HepG2 (cell line): ENCODE results near the gene RUNX3. TPM values are rescaled to one million over a fixed set of nuclear protein-coding genes. Genes with fewer than 3 reads are reported as not detected.
A peak's percentile ranks its signal among the peaks of the same experiment; 100 is the strongest.

Source experiments
- FOXJ3 ChIP-seq: sonication (generic); formaldehyde crosslinking; IDR thresholded peaks from 2 replicates; pipeline ENCODE4 v1.4.0; 2020; ENCODE audit warnings: missing genetic modification reagents, mild to moderate bottlenecking, borderline replicate concordance
- GABPB1 ChIP-seq: IDR thresholded peaks from 2 replicates; pipeline ENCODE4 v1.6.1; 2016; ENCODE audit warnings: mild to moderate bottlenecking, missing genetic modification reagents, moderate library complexity, missing compliant biosample characterization
- GLI4 ChIP-seq: sonication (generic); formaldehyde crosslinking; IDR thresholded peaks from 2 replicates; pipeline ENCODE4 v1.5.1; 2020; ENCODE audit warnings: missing genetic modification reagents, mild to moderate bottlenecking, moderate library complexity, borderline replicate concordance
- GMEB1 ChIP-seq: sonication (generic); formaldehyde crosslinking; IDR thresholded peaks from 2 replicates; pipeline ENCODE4 v1.5.1; 2020; ENCODE audit warnings: missing genetic modification reagents, mild to moderate bottlenecking, borderline replicate concordance
- KDM4B ChIP-seq: sonication (generic); formaldehyde crosslinking; IDR thresholded peaks from 2 replicates; pipeline ENCODE4 v1.4.0; 2020; ENCODE audit warnings: missing genetic modification reagents
- MATR3 ChIP-seq: sonication (generic); formaldehyde crosslinking; IDR thresholded peaks from 2 replicates; pipeline ENCODE4 v1.4.0; 2020; ENCODE audit warnings: missing genetic modification reagents
- MIER3 ChIP-seq: IDR thresholded peaks from 2 replicates; pipeline ENCODE4 v1.6.1; 2016; ENCODE audit warnings: missing compliant biosample characterization, borderline replicate concordance
- MLLT10 ChIP-seq: sonication (generic); formaldehyde crosslinking; IDR thresholded peaks from 2 replicates; pipeline ENCODE4 v1.4.0; 2020; ENCODE audit warnings: missing genetic modification reagents
- PHF21A ChIP-seq: sonication (generic); formaldehyde crosslinking; IDR thresholded peaks from 2 replicates; pipeline ENCODE4 v1.5.0; 2020; ENCODE audit warnings: mild to moderate bottlenecking, missing genetic modification reagents
- THAP8 ChIP-seq: sonication (generic); formaldehyde crosslinking; IDR thresholded peaks from 2 replicates; pipeline ENCODE4 v1.5.1; 2020; ENCODE audit warnings: missing genetic modification reagents, mild to moderate bottlenecking, borderline replicate concordance
- ZBTB37 ChIP-seq: sonication (generic); formaldehyde crosslinking; IDR thresholded peaks from 2 replicates; pipeline ENCODE4 v1.4.0; 2020; ENCODE audit warnings: mild to moderate bottlenecking, missing genetic modification reagents
- ZEB1 ChIP-seq: IDR thresholded peaks from 2 replicates; pipeline ENCODE4 v1.6.1; 2012; ENCODE audit warnings: mild to moderate bottlenecking, low read depth, inconsistent platforms; ENCODE audit not compliant: insufficient replicate concordance
- ZHX1 ChIP-seq: sonication (generic); formaldehyde crosslinking; IDR thresholded peaks from 2 replicates; pipeline ENCODE4 v1.8.1; 2022; ENCODE audit warnings: low read depth, mild to moderate bottlenecking, missing genetic modification reagents
- ZNF17 ChIP-seq: sonication (generic); formaldehyde crosslinking; IDR thresholded peaks from 2 replicates; pipeline ENCODE4 v1.5.0; 2020; ENCODE audit warnings: mild to moderate bottlenecking, missing genetic modification reagents
- ZNF275 ChIP-seq: sonication (generic); formaldehyde crosslinking; IDR thresholded peaks from 2 replicates; pipeline ENCODE4 v1.8.0; 2022; ENCODE audit warnings: missing genetic modification reagents, mild to moderate bottlenecking, inconsistent platforms, borderline replicate concordance
- ZNF597 ChIP-seq: sonication (generic); formaldehyde crosslinking; IDR thresholded peaks from 2 replicates; pipeline ENCODE4 v1.5.0; 2020; ENCODE audit warnings: missing genetic modification reagents
- ZNF605 ChIP-seq: sonication (generic); formaldehyde crosslinking; IDR thresholded peaks from 2 replicates; pipeline ENCODE4 v1.8.0; 2022; ENCODE audit warnings: mild to moderate bottlenecking, missing genetic modification reagents
- polyA plus RNA-seq, 8 experiments: library from polyadenylated mRNA; depleted of rRNA in 3 of 8; stranded (reverse) in 7 of 8; unstranded in 1 of 8; fragments of >200 nt; fragmentation: Illumina TruSeq in 4 of 8; extraction: Trizol in 4 of 8; gene quantifications; 2 replicates each; pipeline versions ENCODE4 v1.2.1 to v1.2.3, GENCODE V29; 2011 to 2016; ENCODE audit warnings: low read depth in 4 of 8, missing spikeins in 1 of 8, mixed read lengths in 1 of 8; ENCODE audit not compliant: insufficient read depth in 1 of 8
- total RNA-seq, 5 experiments: library from RNA; depleted of rRNA; stranded (reverse); fragments of >200 nt; fragmentation: Illumina TruSeq; extraction: Trizol; gene quantifications; 2 replicates each; pipeline ENCODE4 v1.2.3, GENCODE V29; 2016; ENCODE audit warnings: low read depth in 1 of 5

Gene RUNX3
- total and polyA plus RNA-seq, 2 of the 13 experiments (the other 11 are each of a cell fraction or from before 2014, with no cell fraction given) = 0.04 to 0.22 TPM

- TF ChIP-seq ZHX1 (CRISPR knock-in tag) (no peak), MIER3 (peak; percentile 45; the same call in 1 of the 2 replicates), ZEB1 (no peak), GMEB1 (CRISPR knock-in tag) (0 out of 2 replicates have a peak, but pooled peaks have one; percentile 22), ZNF605 (CRISPR knock-in tag) (peak; percentile 45; the same call in 1 of the 2 replicates), ZNF275 (CRISPR knock-in tag) (no peak), ZNF597 (CRISPR knock-in tag) (no peak), ZBTB37 (CRISPR knock-in tag) (no peak), PHF21A (CRISPR knock-in tag) (no peak), FOXJ3 (CRISPR knock-in tag) (no peak), THAP8 (CRISPR knock-in tag) (no peak), MLLT10 (no peak), KDM4B (CRISPR knock-in tag) (no peak), ZNF17 (no peak), GABPB1 (peak; percentile 45; the same call in 1 of the 2 replicates), MATR3 (CRISPR knock-in tag) (no peak), GLI4 (CRISPR knock-in tag) (no peak)
Observed at GRCh38 chr1:24914226-24915069, 15.6 kb downstream of the RUNX3 start (continued).
